ENCODE data around the gene TFEB. TPM values are rescaled to one million over a fixed set of nuclear protein-coding genes. Genes with fewer than 3 reads are reported as not detected.
A peak's percentile ranks its signal among the peaks of the same experiment; 100 is the strongest.

Gene TFEB
- total RNA-seq, 1 experiment from 2014 or later: 1.8 TPM

DNA sequence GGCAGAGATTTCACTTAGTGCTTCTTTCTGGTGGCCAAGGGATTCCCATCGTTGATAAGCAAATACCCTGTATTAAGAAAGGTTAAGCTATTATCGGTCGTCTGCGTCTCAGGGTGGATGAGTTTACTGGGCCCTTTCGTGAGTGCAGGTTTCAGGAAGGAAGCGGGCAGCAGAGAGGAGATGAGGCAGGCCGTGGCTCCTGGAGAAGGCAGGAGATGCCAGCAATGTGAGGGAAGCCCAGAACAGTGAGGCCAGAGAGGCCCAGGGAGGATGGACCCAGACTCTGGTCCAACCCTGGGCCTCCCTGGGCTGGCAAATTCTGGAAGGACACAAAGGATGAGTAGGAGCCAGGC lies 11.2 kb downstream of the TFEB start:
- no peak for TF ChIP-seq EZH2 (IDR thresholded peaks at IDR 0.05; ENCODE audit: borderline replicate concordance, low read depth, low read length, poor library complexity, severe bottlenecking)
- TF ChIP-seq, protein P1, sequence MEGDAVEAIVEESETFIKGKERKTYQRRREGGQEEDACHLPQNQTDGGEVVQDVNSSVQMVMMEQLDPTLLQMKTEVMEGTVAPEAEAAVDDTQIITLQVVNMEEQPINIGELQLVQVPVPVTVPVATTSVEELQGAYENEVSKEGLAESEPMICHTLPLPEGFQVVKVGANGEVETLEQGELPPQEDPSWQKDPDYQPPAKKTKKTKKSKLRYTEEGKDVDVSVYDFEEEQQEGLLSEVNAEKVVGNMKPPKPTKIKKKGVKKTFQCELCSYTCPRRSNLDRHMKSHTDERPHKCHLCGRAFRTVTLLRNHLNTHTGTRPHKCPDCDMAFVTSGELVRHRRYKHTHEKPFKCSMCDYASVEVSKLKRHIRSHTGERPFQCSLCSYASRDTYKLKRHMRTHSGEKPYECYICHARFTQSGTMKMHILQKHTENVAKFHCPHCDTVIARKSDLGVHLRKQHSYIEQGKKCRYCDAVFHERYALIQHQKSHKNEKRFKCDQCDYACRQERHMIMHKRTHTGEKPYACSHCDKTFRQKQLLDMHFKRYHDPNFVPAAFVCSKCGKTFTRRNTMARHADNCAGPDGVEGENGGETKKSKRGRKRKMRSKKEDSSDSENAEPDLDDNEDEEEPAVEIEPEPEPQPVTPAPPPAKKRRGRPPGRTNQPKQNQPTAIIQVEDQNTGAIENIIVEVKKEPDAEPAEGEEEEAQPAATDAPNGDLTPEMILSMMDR (conservative IDR thresholded peaks at IDR 0.05; ENCODE audit: low read depth, low read length): no peak
- CTCF ChIA-PET: no interaction called here
- Histone ChIP-seq H3K27ac (ENCODE audit: low read depth, low read length, poor library complexity, severe bottlenecking) (peak overlapping the region; percentile 84), H3K27me3 (replicated peaks; ENCODE audit: insufficient read depth, low read depth, low read length, poor library complexity) (no peaks in the 10 kb centered on the region), H3K4me1 (ENCODE audit: insufficient read depth, low read length, poor library complexity, severe bottlenecking) (peaks cover 30% of the 10 kb centered on the region), H3K4me3 (ENCODE audit: low read depth, low read length, poor library complexity, severe bottlenecking) (no peak overlapping the region), H3K9me3 (ENCODE audit: low read depth, low read length, poor library complexity, severe bottlenecking) (no peaks in the 10 kb centered on the region), H3K36me3 (ENCODE audit: insufficient read depth, low read length, poor library complexity, severe bottlenecking) (no peaks in the 10 kb centered on the region)
- no TSS peak for BruUV-seq (replicated peaks)
- intact Hi-C loops (cut with micrococcal nuclease; ENCODE audit: unreplicated experiment): no loop called here
- no peak for DNase-seq (ENCODE audit: low spot score)
- POLR2A ChIA-PET (ENCODE audit: low non-redundant PET): no interaction called here

DNA sequence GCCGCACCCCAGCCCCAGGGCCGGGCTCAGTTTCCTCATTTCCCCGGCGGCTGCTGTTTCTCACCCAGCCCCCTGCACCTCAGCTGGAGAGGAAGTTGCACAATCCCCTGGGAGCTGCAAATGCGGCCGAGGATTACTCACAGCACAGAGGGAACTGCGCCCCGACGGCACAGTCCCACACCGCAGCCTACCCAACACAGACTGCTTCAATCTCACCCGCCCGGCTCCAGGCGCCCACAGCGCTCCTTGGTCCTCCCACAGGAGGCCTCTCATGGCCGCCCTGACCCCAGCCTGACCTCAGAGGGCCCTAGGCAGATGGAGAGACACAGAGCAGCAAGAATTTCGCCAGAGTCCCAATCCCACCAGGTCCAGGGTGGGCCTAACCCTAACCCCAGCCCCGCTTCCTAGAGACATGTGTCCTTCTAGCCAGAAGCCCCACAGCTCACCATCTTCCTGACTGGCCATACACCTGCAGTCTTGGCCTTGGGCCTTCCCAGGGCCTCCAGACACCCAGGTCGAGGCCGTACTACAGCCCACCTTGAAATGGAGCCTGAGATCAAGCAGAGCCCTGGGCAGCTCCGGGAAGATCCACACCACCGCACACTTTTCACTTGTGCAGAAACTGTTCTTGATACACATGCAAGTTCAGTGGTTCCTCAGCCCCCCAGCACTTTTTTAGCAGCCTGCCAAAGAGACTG lies 11.7 kb downstream of the TFEB start:
- POLR2A ChIA-PET (ENCODE audit: low non-redundant PET): no interaction called here
- Histone ChIP-seq H3K27me3 (replicated peaks; ENCODE audit: insufficient read depth, low read depth, low read length, poor library complexity) (no peaks in the 10 kb centered on the region), H3K36me3 (ENCODE audit: insufficient read depth, low read length, poor library complexity, severe bottlenecking) (no peaks in the 10 kb centered on the region), H3K27ac (ENCODE audit: low read depth, low read length, poor library complexity, severe bottlenecking) (peak overlapping the region; percentile 84), H3K9me3 (ENCODE audit: low read depth, low read length, poor library complexity, severe bottlenecking) (no peaks in the 10 kb centered on the region), H3K4me1 (ENCODE audit: insufficient read depth, low read length, poor library complexity, severe bottlenecking) (peaks cover 30% of the 10 kb centered on the region), H3K4me3 (ENCODE audit: low read depth, low read length, poor library complexity, severe bottlenecking) (peak overlapping the region; percentile 2)
- peak; percentile 91 for DNase-seq (ENCODE audit: low spot score)
- CTCF ChIA-PET: no interaction called here
- no TSS peak for BruUV-seq (replicated peaks)
- intact Hi-C loops (cut with micrococcal nuclease; ENCODE audit: unreplicated experiment): no loop called here
- TF ChIP-seq, protein P1 (conservative IDR thresholded peaks at IDR 0.05; ENCODE audit: low read depth, low read length): no peak
- TF ChIP-seq EZH2 (IDR thresholded peaks at IDR 0.05; ENCODE audit: borderline replicate concordance, low read depth, low read length, poor library complexity, severe bottlenecking): no peak

DNA sequence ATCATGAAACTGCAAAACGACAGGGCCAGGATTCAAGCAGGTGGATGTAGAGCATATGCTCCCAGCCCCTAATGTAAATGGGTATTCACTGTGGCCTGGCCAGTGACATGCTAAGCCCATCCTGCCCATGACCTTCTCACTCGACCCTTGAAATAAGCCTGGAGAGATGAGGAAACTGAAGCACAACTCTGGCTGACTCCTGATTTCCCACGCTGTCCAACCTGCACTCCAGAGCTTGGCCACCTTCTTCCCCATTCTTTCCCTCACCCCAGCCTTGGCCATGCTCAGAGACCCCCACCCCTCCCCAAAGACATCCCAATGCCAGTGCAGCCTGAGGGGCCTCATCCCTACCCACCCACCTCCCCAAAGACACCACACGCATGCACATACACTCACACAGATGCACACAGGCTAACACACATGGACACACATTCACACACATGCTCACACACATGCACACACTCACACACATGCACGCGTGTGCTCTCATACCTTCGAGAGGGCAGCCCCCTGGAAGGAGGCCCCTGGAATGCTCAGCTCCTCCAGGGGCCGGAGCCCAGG lies 12.4 kb downstream of the TFEB start:
- CTCF ChIA-PET: no interaction called here
- intact Hi-C loops (cut with micrococcal nuclease; ENCODE audit: unreplicated experiment): no loop called here
- peak overlapping the region; percentile 84 for H3K27ac ChIP-seq (ENCODE audit: low read depth, low read length, poor library complexity, severe bottlenecking)

More for the DNA sequence above, 12.4 kb downstream of the TFEB start:
- TF ChIP-seq EZH2 (IDR thresholded peaks at IDR 0.05; ENCODE audit: borderline replicate concordance, low read depth, low read length, poor library complexity, severe bottlenecking): no peak
- TF ChIP-seq, protein P1 (conservative IDR thresholded peaks at IDR 0.05; ENCODE audit: low read depth, low read length): no peak
- H3K27me3 ChIP-seq (replicated peaks; ENCODE audit: insufficient read depth, low read depth, low read length, poor library complexity): no peaks in the 10 kb centered on the region
- DNase-seq (ENCODE audit: low spot score): no peak
- H3K4me1 ChIP-seq (ENCODE audit: insufficient read depth, low read length, poor library complexity, severe bottlenecking): peaks cover 32% of the 10 kb centered on the region
- no TSS peak for BruUV-seq (replicated peaks)
- peak overlapping the region; percentile 2 for H3K4me3 ChIP-seq (ENCODE audit: low read depth, low read length, poor library complexity, severe bottlenecking)
- H3K9me3 ChIP-seq (ENCODE audit: low read depth, low read length, poor library complexity, severe bottlenecking): no peaks in the 10 kb centered on the region
- POLR2A ChIA-PET (ENCODE audit: low non-redundant PET): no interaction called here
- H3K36me3 ChIP-seq (ENCODE audit: insufficient read depth, low read length, poor library complexity, severe bottlenecking): no peaks in the 10 kb centered on the region
